Uterus (tissue), 4 donors: Measurements from ENCODE around the gene LAMA5. TPM values are rescaled to one million over a fixed set of nuclear protein-coding genes. Genes with fewer than 3 reads are reported as not detected.

Source experiments
- DNase-seq, 2 donors: peaks; one replicate each; pipeline ENCODE4 v3.0.0-alpha.2; 2019 to 2020
- H3K27ac ChIP-seq, 2 donors: fragments of 200-600 bp; sonication (generic); 1 replicate in 1 of 2; 2 replicates in 1 of 2; pipeline ENCODE4 v1.5.1; 2016 to 2018
- H3K27me3 ChIP-seq, 2 donors: fragments of 200-600 bp; sonication (generic); one replicate each; pipeline ENCODE4 v1.5.1; 2018 to 2019; ENCODE audit warnings: control low read depth in 1 of 2
- H3K36me3 ChIP-seq, 2 donors: fragments of 200-600 bp; sonication (generic); one replicate each; pipeline ENCODE4 v1.5.1; 2019; ENCODE audit warnings: control low read depth in 1 of 2
- H3K4me1 ChIP-seq, 2 donors: fragments of 200-600 bp; sonication (generic); one replicate each; pipeline ENCODE4 v1.5.1; 2018 to 2019; ENCODE audit warnings: control low read depth in 1 of 2
- H3K4me3 ChIP-seq, 2 donors: fragments of 200-600 bp; sonication (generic); 1 replicate in 1 of 2; 2 replicates in 1 of 2; pipeline ENCODE4 v1.5.1; 2018 to 2019; ENCODE audit warnings: mild to moderate bottlenecking in 1 of 2
- H3K9me3 ChIP-seq, 2 donors: fragments of 200-600 bp; sonication (generic); one replicate each; pipeline ENCODE4 v1.5.1; 2019; ENCODE audit warnings: control low read depth in 1 of 2
- CTCF ChIP-seq, 4 experiments: fragments of 200-600 bp in 2 of 4; fragments of 450-650 bp in 2 of 4; sonication (generic) in 2 of 4; IDR thresholded peaks; one replicate each; pipeline ENCODE4 v1.5.1; 2016 to 2019; ENCODE audit warnings: antibody characterized with exemption in 4 of 4, mild to moderate bottlenecking in 2 of 4, moderate library complexity in 1 of 4
- POLR2A ChIP-seq, 2 donors: fragments of 450-650 bp; IDR thresholded peaks; one replicate each; pipeline ENCODE4 v1.6.1; 2016; ENCODE audit warnings: antibody characterized with exemption in 2 of 2, mild to moderate bottlenecking in 1 of 2, moderate library complexity in 1 of 2
- intact Hi-C: fragments of 100-400 bp; cut with DNase I; formaldehyde crosslinking; loops from one replicate; pipeline ENCODE4 v1.15.1; 2023; ENCODE audit warnings: low total_unique reads
- total RNA-seq, 4 donors: library from RNA; depleted of rRNA in 3 of 4; stranded (reverse); fragments of >200 nt in 3 of 4; gene quantifications; one replicate each; pipeline versions ENCODE4 v1.1.0 to v1.2.4, GENCODE V29; 2014 to 2023
- donor health status: DM: yes; HTN: yes; CAD: no.

The LAMA5 gene
- total RNA-seq, 4 donors from 2014 or later = 50.6 to 375 (median 90.8) TPM

- H3K4me3 ChIP-seq = peak overlapping the region; percentile 95 to 96
- H3K27ac ChIP-seq = peak overlapping the region; percentile 91 to 96
- H3K36me3 ChIP-seq = no peaks in the 10 kb centered on the region
- H3K4me1 ChIP-seq = peaks cover 5 to 7% of the 10 kb centered on the region in 2 donors
- intact Hi-C loops = no loop called here
- no peaks in the 10 kb centered on the region for H3K9me3 ChIP-seq
- TF ChIP-seq CTCF (IDR thresholded peaks at IDR 0.05) (peak in 1 of 4 experiments; percentile 0), POLR2A (IDR thresholded peaks at IDR 0.05) (no peak)
- no peak for DNase-seq
- no peaks in the 10 kb centered on the region for H3K27me3 ChIP-seq
These were observed 20.3 kb upstream of the LAMA5 start for GRCh38 chr20:62387219-62387913.

DNA sequence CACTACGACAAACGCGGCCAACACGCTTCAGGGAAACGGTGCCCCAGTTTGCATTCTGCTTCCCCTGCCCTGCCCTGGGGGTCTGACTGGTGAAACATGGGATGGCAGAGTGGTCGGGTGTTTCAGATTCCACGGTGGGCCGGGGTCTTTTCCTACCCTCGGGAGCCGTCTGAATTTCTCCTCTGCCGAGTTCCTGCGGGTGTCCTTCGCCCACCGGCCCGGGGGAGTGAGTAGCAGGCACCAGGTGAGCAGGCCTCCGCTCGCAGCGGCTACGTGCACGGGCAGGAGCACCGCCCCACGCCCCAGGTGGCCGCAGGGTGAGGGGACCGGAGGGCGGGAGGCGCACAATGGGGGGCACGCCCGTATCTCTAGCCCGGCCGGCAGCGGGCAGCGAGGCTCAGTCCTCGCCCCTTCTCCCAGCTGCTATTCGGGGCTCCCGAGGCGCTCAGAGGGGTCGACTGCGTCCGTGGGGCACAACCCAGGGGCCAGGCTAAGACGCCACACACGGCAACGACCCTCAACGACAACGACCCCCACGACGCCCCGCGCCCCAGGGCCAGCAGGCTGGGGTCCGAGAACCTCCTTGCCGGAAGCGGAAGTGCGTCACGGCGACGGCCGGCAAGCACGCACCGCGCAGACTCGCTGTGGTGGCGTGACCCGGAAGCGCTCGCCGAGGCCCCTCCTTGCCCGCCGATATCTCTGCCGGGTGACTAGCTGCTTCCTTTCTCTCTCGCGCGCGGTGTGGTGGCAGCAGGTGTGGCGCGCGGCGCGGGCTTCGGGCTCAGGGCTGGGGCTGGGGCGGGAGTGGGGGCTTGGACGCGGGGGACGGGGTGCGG lies 19.5 kb upstream of the LAMA5 start, which contains the start of gene RPS21:
TSS of gene RPS21 (plus strand) at position 721 of the 836 bp plus-strand sequence. CDS start 236 bp downstream, outside the sequence.
- intact Hi-C loops = no loop called here
- peak; percentile 56 to 87 for TF ChIP-seq POLR2A (IDR thresholded peaks at IDR 0.05)
- TF ChIP-seq CTCF (IDR thresholded peaks at IDR 0.05) = peak in 2 of 4 experiments; percentile 14 to 54

DNA sequence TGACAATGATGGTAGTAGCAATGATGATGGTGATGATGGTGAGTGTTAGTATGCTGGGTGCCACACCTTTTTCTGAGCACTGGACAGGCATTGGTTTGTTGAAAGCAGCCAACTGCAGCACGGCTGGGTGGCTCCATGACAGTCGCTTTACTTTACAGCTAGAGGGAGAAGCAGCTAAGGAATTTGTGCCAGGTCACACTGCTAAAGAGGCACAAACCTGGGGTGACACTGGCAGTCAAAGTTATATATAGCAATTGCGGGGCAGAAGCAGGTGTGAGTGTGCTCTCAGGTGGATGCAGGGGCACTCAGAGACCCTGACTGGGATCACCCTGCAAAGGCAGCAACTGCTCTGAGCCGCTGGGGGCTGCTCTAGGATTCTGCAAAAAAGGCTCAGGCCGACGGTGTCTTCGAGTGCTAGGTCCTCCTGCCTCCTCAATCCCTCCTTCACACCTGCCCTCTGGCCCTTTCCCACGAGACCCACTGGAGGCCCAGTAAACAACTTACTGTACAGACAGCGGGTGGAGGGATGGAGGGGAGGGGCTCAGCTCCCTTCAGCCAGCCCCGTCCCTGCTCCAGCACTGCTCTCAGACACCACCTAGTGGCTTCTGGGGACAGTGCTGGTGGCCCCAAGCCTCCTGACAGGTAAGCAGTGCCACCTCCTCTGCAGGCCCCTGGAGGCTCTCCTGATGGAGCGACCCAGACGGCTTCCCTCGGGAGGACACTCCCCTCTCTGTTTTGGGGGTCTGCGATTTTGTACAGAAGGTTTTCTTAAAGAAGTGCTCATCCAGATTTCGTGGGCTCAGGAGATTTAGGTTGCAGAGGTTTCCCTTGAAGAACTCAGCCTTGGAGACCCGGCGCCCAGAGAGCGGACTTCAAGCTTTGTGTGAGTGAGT lies 15.4 kb upstream of the LAMA5 start:
- intact Hi-C loops = no loop called here
- H3K27ac ChIP-seq = peak overlapping the region; percentile 34 to 50

More for the DNA sequence above, 19.5 kb upstream of the LAMA5 start, which contains the start of gene RPS21:
- H3K27me3 ChIP-seq = no peaks in the 10 kb centered on the region
- DNase-seq = peak; percentile 92 to 93
- peak within 1 kb of the TSS; percentile 95 to 96 for H3K4me3 ChIP-seq
- peak within 1 kb of the TSS; percentile 91 to 96 for H3K27ac ChIP-seq
- H3K4me1 ChIP-seq = peaks cover 5 to 7% of the 10 kb centered on the region in 2 donors
- H3K36me3 ChIP-seq = no peaks in the 10 kb centered on the region
- no peaks in the 10 kb centered on the region for H3K9me3 ChIP-seq

DNA sequence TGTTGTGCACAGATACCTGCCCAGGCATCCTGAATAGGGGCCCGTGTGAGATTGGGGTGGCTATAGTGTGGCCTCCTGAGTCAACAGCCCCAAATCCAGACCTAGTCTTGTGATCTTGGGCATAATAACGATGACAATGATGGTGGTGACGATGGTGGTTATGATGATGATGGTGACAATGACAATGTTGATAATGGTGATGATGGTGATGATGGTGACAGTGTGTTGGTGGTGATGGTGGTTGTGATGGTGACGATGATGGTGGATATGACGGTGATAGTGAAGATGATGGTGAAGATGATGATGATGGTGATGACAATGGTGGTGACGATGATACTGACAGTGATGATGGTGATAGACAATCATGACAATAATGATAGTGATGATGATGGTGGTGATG lies 14.7 kb upstream of the LAMA5 start:
- no peak for DNase-seq
- intact Hi-C loops = no loop called here
- peaks cover 0 to under 1% of the 10 kb centered on the region in 2 donors for H3K4me1 ChIP-seq
- TF ChIP-seq CTCF (IDR thresholded peaks at IDR 0.05) = no peak
- TF ChIP-seq POLR2A (IDR thresholded peaks at IDR 0.05) = no peak
- H3K27ac ChIP-seq = peak overlapping the region; percentile 40 to 64
- H3K27me3 ChIP-seq = no peaks in the 10 kb centered on the region
- no peaks in the 10 kb centered on the region for H3K36me3 ChIP-seq
- H3K9me3 ChIP-seq = no peaks in the 10 kb centered on the region
- no peak overlapping the region for H3K4me3 ChIP-seq

More for the DNA sequence above, 15.4 kb upstream of the LAMA5 start:
- TF ChIP-seq CTCF (IDR thresholded peaks at IDR 0.05) (peak; percentile 89 to 93 (median 92)), POLR2A (IDR thresholded peaks at IDR 0.05) (peak in 1 of 2 donors; percentile 9)
- peak; percentile 70 to 77 for DNase-seq
- Histone ChIP-seq H3K4me3 (no peak overlapping the region), H3K27me3 (no peaks in the 10 kb centered on the region), H3K9me3 (no peaks in the 10 kb centered on the region), H3K36me3 (no peaks in the 10 kb centered on the region), H3K4me1 (peaks cover 0 to 2% of the 10 kb centered on the region in 2 donors)
